Stomach (tissue), 4 donors: ENCODE results near the gene SLC22A31.

Experiments
- CTCF ChIP-seq, 7 experiments: fragments of 450-650 bp in 4 of 7; fragments of 200-600 bp in 3 of 7; sonication (generic) in 3 of 7; IDR thresholded peaks; one replicate each; pipeline ENCODE4 v1.5.1; 2016 to 2019; ENCODE audit warnings: antibody characterized with exemption in 7 of 7, control low read depth in 2 of 7, mild to moderate bottlenecking in 1 of 7
- POLR2A ChIP-seq, 4 donors: fragments of 450-650 bp; IDR thresholded peaks; one replicate each; pipeline ENCODE4 v1.6.1; 2016; ENCODE audit warnings: antibody characterized with exemption in 4 of 4, control low read depth in 2 of 4, mild to moderate bottlenecking in 1 of 4, moderate library complexity in 1 of 4
- POLR2AphosphoS5 ChIP-seq, 3 donors: sonication (generic); formaldehyde crosslinking; IDR thresholded peaks; one replicate each; pipeline ENCODE4 v1.6.1; 2016; ENCODE audit warnings: antibody characterized with exemption in 3 of 3

DNA sequence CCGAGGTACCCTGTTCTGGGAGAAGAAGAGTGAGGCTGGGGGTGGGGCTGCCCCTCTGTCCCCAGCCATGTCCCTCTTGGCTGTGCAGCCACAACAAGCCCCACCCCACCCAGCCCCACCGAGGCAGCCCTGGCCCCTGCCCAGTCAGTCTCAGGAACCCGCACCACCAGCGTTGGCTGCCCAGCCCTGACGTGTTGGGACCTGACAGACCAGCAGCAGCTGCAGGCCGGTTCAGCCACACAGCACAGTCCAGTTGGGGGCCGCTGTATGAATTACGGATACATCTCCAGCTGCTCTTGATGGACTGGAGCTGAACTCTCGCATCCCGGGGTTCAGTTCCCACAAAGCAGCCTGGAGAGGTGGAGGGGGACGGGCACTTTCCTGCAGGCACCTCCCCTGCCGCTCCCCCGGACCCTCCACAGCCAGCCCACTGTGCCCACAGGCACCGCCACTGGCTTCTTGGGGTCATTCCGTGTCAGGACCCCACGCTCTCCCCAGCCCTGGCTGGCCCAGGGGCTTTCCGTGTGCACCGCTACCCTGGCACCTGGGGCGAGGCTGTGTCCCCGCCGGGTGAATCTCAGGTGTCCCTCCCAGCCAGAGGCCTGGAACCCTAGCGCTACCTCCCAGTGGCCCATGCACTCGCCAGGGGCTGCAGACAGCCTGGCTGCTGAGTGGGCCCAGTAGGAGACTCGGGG, 21.7 kb downstream of the SLC22A31 start:
- TF ChIP-seq POLR2A (IDR thresholded peaks at IDR 0.05) (no peak), CTCF (IDR thresholded peaks at IDR 0.05) (no peak), POLR2AphosphoS5 (IDR thresholded peaks at IDR 0.05) (no peak)
